Right lobe of liver (tissue), 6 donors: ENCODE data around the gene RIBC2. TPM values are rescaled to one million over a fixed set of nuclear protein-coding genes. Genes with fewer than 3 reads are reported as not detected.
"Not testable (repeated sequence)": the region's sequence is repeated elsewhere in the genome, so short reads cannot be mapped to it uniquely, and the experiment has no call there.

Experiments
- ATAC-seq, 4 donors: fragments of 200-7000 bp; cut with Tn5 transposase; one replicate each; pipeline ENCODE4 v1.9.1; 2020; ENCODE audit warnings: mild to moderate bottlenecking in 4 of 4, moderate library complexity in 4 of 4
- DNase-seq, 3 donors: peaks; one replicate each; pipeline ENCODE4 v3.0.0-alpha.2; 2020
- H3K27ac ChIP-seq, 3 donors: fragments of 200-600 bp; one replicate each; pipeline ENCODE4 v1.8.0; 2022
- H3K27me3 ChIP-seq, 2 donors: fragments of 200-600 bp; one replicate each; pipeline ENCODE4 v1.8.0; 2022
- H3K36me3 ChIP-seq, 4 donors: fragments of 200-600 bp; sonication (generic) in 1 of 4; one replicate each; pipeline versions ENCODE4 v1.5.1 to v1.8.0; 2017 to 2022; ENCODE audit warnings: control low read depth in 1 of 4
- H3K4me1 ChIP-seq, 4 donors: fragments of 200-600 bp; sonication (generic) in 1 of 4; one replicate each; pipeline versions ENCODE4 v1.5.1 to v1.8.0; 2017 to 2022; ENCODE audit warnings: control low read depth in 1 of 4
- H3K4me3 ChIP-seq, 3 donors: fragments of 200-600 bp; one replicate each; pipeline ENCODE4 v1.8.0; 2022
- H3K9me3 ChIP-seq, 4 donors: fragments of 200-600 bp; sonication (generic) in 1 of 4; one replicate each; pipeline versions ENCODE4 v1.5.1 to v1.8.0; 2017 to 2022; ENCODE audit warnings: control low read depth in 1 of 4
- CTCF ChIP-seq, 4 donors: fragments of 200-600 bp in 3 of 4; fragments of 450-650 bp in 1 of 4; IDR thresholded peaks; one replicate each; pipeline versions ENCODE4 v1.5.1 to v1.8.0; 2016 to 2022; ENCODE audit warnings: antibody characterized with exemption in 4 of 4, mild to moderate bottlenecking in 2 of 4
- POLR2A ChIP-seq: fragments of 450-650 bp; IDR thresholded peaks from one replicate; pipeline ENCODE4 v1.6.1; 2017; ENCODE audit warnings: antibody characterized with exemption, mild to moderate bottlenecking
- WGBS: methylation state at CpG from one replicate; pipeline ENCODE4 v1.1.6; 2018; ENCODE audit warnings: low coverage, low lambda C conversion rate; ENCODE audit not compliant: insufficient coverage; ENCODE audit errors: missing lambda C conversion rate; 5-methylcytosine and 5-hydroxymethylcytosine counted together
- intact Hi-C, 2 donors: fragments of 100-400 bp; cut with DNase I; formaldehyde crosslinking; loops; one replicate each; pipeline versions ENCODE4 v1.11.2 to v1.14.1; 2022
- total RNA-seq, 6 experiments: library from RNA; depleted of rRNA in 2 of 6; stranded (reverse); fragments of >200 nt in 2 of 6; fragmentation: NEBNext Ultra II Directional in 3 of 6; extraction: Animal tissue kit (Norgen Biotek cat#: 25700) in 3 of 6; gene quantifications; one replicate each; pipeline versions ENCODE4 v1.1.0 to v1.2.4, GENCODE V29; 2016 to 2023
- donor health status: DM: no; HTN: yes; CAD: no.
- donor health status: DM: no; HTN: no; CAD: no.
- donor health status: DM: no; HTN: no; CAD: no.
- donor health status: DM: no; HTN: yes; CAD: no.
- donor health status: DM: no; HTN: yes; CAD: no.

RIBC2 gene
- total RNA-seq, 6 experiments from 2014 or later = 0.18 to 0.87 TPM; not detected in 4

- no peak for TF ChIP-seq POLR2A
- TF ChIP-seq CTCF (IDR thresholded peaks at IDR 0.05) = no peak
- Histone ChIP-seq H3K27me3 (no peaks in the 10 kb centered on the region), H3K27ac (no peak overlapping the region), H3K4me1 (peaks cover 0 to 5% (median 0%) of the 10 kb centered on the region in 4 donors), H3K9me3 (no peaks in the 10 kb centered on the region), H3K36me3 (no peaks in the 10 kb centered on the region), H3K4me3 (no peak overlapping the region)
- ATAC-seq (no peak), DNase-seq (peak in 1 of 3 donors; percentile 53)
- intact Hi-C loops = loop anchor here (5.0 kb wide), 2 partner anchors 159 to 164 kb away; no protein-coding TSS in a partner anchor
- WGBS = 80% methylated on average over 1 of the region's 19 CpGs
These were observed 17.4 kb downstream of the RIBC2 start for GRCh38 chr22:45430871-45431270.

- intact Hi-C loops = loop anchor here (5.0 kb wide), 2 partner anchors 163 to 168 kb away; no protein-coding TSS in a partner anchor
- Histone ChIP-seq H3K4me1 (peaks cover 0 to 5% (median 0%) of the 10 kb centered on the region in 4 donors), H3K36me3 (no peaks in the 10 kb centered on the region), H3K27ac (no peak overlapping the region), H3K9me3 (no peaks in the 10 kb centered on the region), H3K4me3 (no peak overlapping the region), H3K27me3 (no peaks in the 10 kb centered on the region)
- WGBS = 72% methylated on average over 4 of the region's 6 CpGs
- no peak for ATAC-seq
- no peak for DNase-seq
- no peak for TF ChIP-seq CTCF (IDR thresholded peaks at IDR 0.05)
- TF ChIP-seq POLR2A = no peak
These were observed 21.5 kb downstream of the RIBC2 start for GRCh38 chr22:45434981-45435380.

GRCh38 chr22:45435544-45436139, 22.1 kb downstream of the RIBC2 start:
- intact Hi-C loops = no loop called here
- H3K36me3 ChIP-seq = no peaks in the 10 kb centered on the region
- TF ChIP-seq CTCF (IDR thresholded peaks at IDR 0.05) (peak; percentile 96 to 99 (median 98)), POLR2A (no peak)
- no peaks in the 10 kb centered on the region for H3K27me3 ChIP-seq
- WGBS = 3% methylated on average over 14 of the region's 20 CpGs
- H3K4me1 ChIP-seq = peaks cover 0 to 5% (median 0%) of the 10 kb centered on the region in 4 donors
- H3K27ac ChIP-seq = peak overlapping the region in 1 of 3 donors; percentile 51
- no peak overlapping the region for H3K4me3 ChIP-seq
- ATAC-seq (peak; percentile 99 to 100 (median 100)), DNase-seq (peak; percentile 85 to 86 (median 85))
- H3K9me3 ChIP-seq = no peaks in the 10 kb centered on the region

GRCh38 chr22:45436871-45437517, 23.5 kb downstream of the RIBC2 start:
- not testable (repeated sequence) for DNase-seq

GRCh38 chr22:45438336-45438735, 24.8 kb downstream of the RIBC2 start:
- Histone ChIP-seq H3K36me3 (no peaks in the 10 kb centered on the region), H3K9me3 (no peaks in the 10 kb centered on the region), H3K4me3 (no peak overlapping the region), H3K27ac (no peak overlapping the region), H3K4me1 (peaks cover 0 to 5% (median 0%) of the 10 kb centered on the region in 4 donors), H3K27me3 (no peaks in the 10 kb centered on the region)
- intact Hi-C loops = no loop called here
- DNase-seq (no peak), ATAC-seq (no peak)
- no peak for TF ChIP-seq POLR2A
- TF ChIP-seq CTCF (IDR thresholded peaks at IDR 0.05) = no peak

More at GRCh38 chr22:45436871-45437517, 23.5 kb downstream of the RIBC2 start:
- H3K27ac ChIP-seq, H3K4me1 ChIP-seq, ATAC-seq, H3K36me3 ChIP-seq, H3K27me3 ChIP-seq, H3K9me3 ChIP-seq, H3K4me3 ChIP-seq, intact Hi-C loops: not testable (repeated sequence)
- WGBS = 83% methylated on average over 4 of the region's 34 CpGs

GRCh38 chr22:45440688-45441087, 27.2 kb downstream of the RIBC2 start:
- not testable (repeated sequence) for ATAC-seq, H3K9me3 ChIP-seq, H3K27ac ChIP-seq, H3K4me1 ChIP-seq, H3K4me3 ChIP-seq, DNase-seq, H3K27me3 ChIP-seq, H3K36me3 ChIP-seq
- intact Hi-C loops = loop anchor here in 1 of 2 donors (5.0 kb wide), 1 partner anchor 112 kb away; no protein-coding TSS in a partner anchor
- 40% methylated on average over 8 of the region's 13 CpGs for WGBS
